Measurements from ENCODE around the gene NIT2. TPM values are rescaled to one million over a fixed set of nuclear protein-coding genes. Genes with fewer than 3 reads are reported as not detected.

Gene NIT2
- total RNA-seq, 2 donors from 2014 or later = 45.3 to 60.1 TPM

DNA sequence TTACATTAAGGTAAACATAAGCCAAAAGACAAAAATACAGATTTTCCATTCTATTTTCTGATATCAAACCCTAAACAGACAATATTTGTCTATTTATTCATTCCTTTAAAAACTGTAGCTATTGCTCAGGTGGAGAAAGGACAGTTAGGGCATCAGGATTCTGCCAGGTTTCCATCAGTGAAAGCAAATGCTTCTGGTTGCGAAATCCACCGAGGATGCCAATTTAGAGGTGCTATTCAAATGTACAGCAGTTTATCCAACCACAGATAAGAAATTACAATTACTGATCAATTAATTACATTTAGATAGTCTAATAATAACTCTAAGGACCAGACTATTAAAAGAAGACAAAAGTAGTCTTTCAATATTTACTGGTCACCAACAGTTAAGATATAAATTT is 62.4 kb downstream of the NIT2 start:
- Mint-ChIP-seq H3K27me3 (no peaks in the 10 kb centered on the region), H3K4me1 (peaks cover 10% of the 10 kb centered on the region), H3K9me3 (no peaks in the 10 kb centered on the region), H3K36me3 (ENCODE audit: low read depth) (peaks cover 49% of the 10 kb centered on the region), H3K27ac (no peak overlapping the region), H3K4me3 (peak overlapping the region; percentile 16)
- no peak for ATAC-seq (replicated peaks)

GRCh38 chr3:100399341-100400071 is 64.9 kb downstream of the NIT2 start:
- peak overlapping the region; percentile 95 for H3K27ac Mint-ChIP-seq
- H3K9me3 Mint-ChIP-seq = no peaks in the 10 kb centered on the region
- H3K4me1 Mint-ChIP-seq = peaks cover 12% of the 10 kb centered on the region
- peaks cover 40% of the 10 kb centered on the region for H3K36me3 Mint-ChIP-seq (ENCODE audit: low read depth)
- no peak for ATAC-seq (replicated peaks)
- H3K27me3 Mint-ChIP-seq = no peaks in the 10 kb centered on the region
- H3K4me3 Mint-ChIP-seq = peak overlapping the region; percentile 94

DNA sequence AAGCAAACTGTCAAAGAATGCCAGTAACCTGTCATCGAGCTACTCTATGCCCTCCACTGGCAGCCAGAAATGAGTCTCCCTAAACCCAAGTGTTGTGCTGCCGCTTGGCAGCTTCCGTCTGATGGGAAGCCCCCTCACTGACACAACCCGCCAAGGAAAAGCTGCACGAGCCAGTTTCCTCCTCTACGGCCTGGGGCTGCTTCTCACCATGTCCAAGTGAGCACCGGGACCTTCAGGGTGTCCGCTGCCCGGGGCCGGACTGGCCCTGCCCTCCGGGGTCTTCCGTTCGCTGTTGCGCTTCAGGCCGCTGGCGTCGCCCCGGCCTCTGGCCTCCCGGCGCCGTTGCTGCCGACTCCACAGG is 65.8 kb downstream of the NIT2 start:
- Mint-ChIP-seq H3K4me1 (peaks cover 16% of the 10 kb centered on the region), H3K4me3 (peak overlapping the region; percentile 94), H3K27me3 (no peaks in the 10 kb centered on the region), H3K36me3 (ENCODE audit: low read depth) (peaks cover 40% of the 10 kb centered on the region), H3K27ac (peak overlapping the region; percentile 95), H3K9me3 (no peaks in the 10 kb centered on the region)
- ATAC-seq (replicated peaks) = peak; percentile 16

DNA sequence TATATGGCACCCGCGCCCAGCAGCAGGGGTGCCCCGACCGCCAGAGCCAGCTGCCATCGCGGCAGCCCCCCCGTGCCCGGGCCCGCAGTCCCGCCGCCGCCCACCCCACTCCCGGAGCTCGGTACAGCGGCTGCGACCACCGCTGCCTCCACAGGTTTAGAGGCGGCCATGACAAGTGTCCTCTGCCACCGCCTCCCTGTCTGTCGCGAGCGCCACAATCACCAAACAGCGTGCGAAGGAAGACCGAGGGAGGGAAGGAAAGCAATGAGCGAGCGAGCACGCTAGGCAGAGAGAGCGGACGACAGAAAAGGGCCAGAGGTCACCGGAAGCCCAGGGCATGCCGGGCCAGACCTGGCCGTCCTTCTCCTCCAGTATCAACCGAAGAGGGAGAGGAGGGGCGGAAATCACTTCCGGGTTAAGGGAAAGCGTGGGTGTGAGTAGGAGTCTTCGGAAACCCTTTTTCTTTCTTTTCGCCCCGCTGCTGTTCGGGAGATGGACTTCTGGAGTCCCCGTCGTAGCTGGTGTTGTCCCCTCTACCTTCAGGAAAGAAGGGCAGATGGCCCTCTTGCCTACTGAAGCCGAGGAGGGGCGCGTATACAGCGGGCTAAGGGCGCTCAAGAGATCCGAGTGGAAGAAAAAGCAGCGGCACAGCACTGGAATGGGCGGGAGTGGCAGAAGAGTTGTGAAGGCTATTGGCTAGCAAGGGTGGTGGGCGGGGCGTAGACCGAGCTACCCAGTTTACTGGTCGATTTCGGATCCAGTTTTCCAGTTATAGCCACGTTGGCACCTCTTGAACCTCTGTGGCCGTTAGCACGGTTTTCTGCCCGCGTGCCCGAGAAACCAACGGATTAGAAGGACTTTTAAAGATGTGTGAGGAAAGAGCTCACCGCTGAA is 66.5 kb downstream of the NIT2 start, which contains the start of the genes LNP1 and TOMM70:
Gene LNP1 (plus strand): TSS at position 760 of the 894 bp plus-strand sequence. CDS start 28,191 bp downstream, outside the sequence.
Gene TOMM70 (minus strand): TSS at position 310 of the 894 bp plus-strand sequence. CDS start 140 bp downstream, at position 170.
- Mint-ChIP-seq H3K4me1 (peaks cover 21% of the 10 kb centered on the region), H3K27ac (peak within 1 kb of the TSS; percentile 95), H3K4me3 (peak within 1 kb of the TSS; percentile 94), H3K9me3 (no peaks in the 10 kb centered on the region), H3K27me3 (no peaks in the 10 kb centered on the region), H3K36me3 (ENCODE audit: low read depth) (peaks cover 40% of the 10 kb centered on the region)
- ATAC-seq (replicated peaks) = peak; percentile 95

DNA sequence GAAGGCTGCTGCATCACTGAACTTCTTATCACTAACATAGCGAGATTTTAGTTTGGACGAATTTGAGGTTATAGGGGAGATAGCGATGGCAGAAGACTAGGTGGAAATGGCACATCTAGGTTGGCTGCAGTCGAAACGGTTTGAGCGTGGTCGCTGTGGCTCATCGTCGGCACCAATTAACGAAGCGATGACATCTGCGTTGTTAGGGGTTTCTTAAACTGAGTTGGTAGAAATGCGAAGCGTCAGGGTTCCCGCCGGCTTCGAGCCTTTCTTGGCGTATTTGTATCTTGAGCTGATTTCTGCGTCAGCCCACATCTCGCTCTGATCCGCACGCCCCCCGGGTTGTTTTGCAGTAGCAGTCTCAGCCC is 67.1 kb downstream of the NIT2 start:
- peaks cover 21% of the 10 kb centered on the region for H3K4me1 Mint-ChIP-seq
- ATAC-seq (replicated peaks) = peak; percentile 36
- H3K27ac Mint-ChIP-seq = peak overlapping the region; percentile 95
- no peaks in the 10 kb centered on the region for H3K27me3 Mint-ChIP-seq
- H3K9me3 Mint-ChIP-seq = no peaks in the 10 kb centered on the region
- peaks cover 40% of the 10 kb centered on the region for H3K36me3 Mint-ChIP-seq (ENCODE audit: low read depth)
- H3K4me3 Mint-ChIP-seq = peak overlapping the region; percentile 94

GRCh38 chr3:100402256-100402655 is 67.7 kb downstream of the NIT2 start:
- Mint-ChIP-seq H3K27me3 (no peaks in the 10 kb centered on the region), H3K9me3 (peaks cover under 1% of the 10 kb centered on the region), H3K27ac (peak overlapping the region; percentile 95), H3K36me3 (ENCODE audit: low read depth) (peaks cover 38% of the 10 kb centered on the region), H3K4me3 (peak overlapping the region; percentile 94), H3K4me1 (peaks cover 21% of the 10 kb centered on the region)
- no peak for ATAC-seq (replicated peaks)

DNA sequence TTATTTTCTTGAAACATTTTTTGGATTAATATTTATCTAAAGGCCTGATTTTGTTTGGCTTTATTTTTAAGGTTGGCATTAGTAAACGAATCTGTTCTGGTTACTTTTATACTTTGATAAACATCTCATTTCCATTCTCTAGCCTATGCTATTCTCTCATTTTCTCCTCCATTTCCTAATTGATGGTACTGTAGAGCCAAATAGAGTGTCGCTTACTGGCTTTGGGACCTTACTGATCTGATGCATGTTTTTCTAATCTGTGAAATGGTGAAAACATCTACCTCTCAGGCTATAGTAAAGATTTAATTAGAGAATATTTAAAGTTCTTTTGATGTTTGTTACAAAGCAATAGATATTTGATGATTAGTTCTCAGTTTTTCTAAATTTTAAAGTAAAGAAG is 68.3 kb downstream of the NIT2 start:
- peaks cover 21% of the 10 kb centered on the region for H3K4me1 Mint-ChIP-seq

GRCh38 chr3:100403362-100404249 is 69.0 kb downstream of the NIT2 start:
- no peak for ATAC-seq (replicated peaks)
- peaks cover 19% of the 10 kb centered on the region for H3K4me1 Mint-ChIP-seq
- H3K36me3 Mint-ChIP-seq (ENCODE audit: low read depth) = peaks cover 27% of the 10 kb centered on the region
- peak overlapping the region; percentile 94 for H3K4me3 Mint-ChIP-seq
- H3K27me3 Mint-ChIP-seq = no peaks in the 10 kb centered on the region
- H3K9me3 Mint-ChIP-seq = peaks cover 7% of the 10 kb centered on the region
- no peak overlapping the region for H3K27ac Mint-ChIP-seq

More for the DNA sequence above, 68.3 kb downstream of the NIT2 start:
- Mint-ChIP-seq H3K27ac (peak overlapping the region; percentile 66), H3K9me3 (peaks cover 7% of the 10 kb centered on the region), H3K27me3 (no peaks in the 10 kb centered on the region), H3K4me3 (peak overlapping the region; percentile 94), H3K36me3 (ENCODE audit: low read depth) (peaks cover 31% of the 10 kb centered on the region)
- no peak for ATAC-seq (replicated peaks)

GRCh38 chr3:100404250-100404548 is 69.6 kb downstream of the NIT2 start:
- no peak overlapping the region for H3K27ac Mint-ChIP-seq
- H3K9me3 Mint-ChIP-seq = peaks cover 7% of the 10 kb centered on the region
- peaks cover 16% of the 10 kb centered on the region for H3K4me1 Mint-ChIP-seq
- H3K36me3 Mint-ChIP-seq (ENCODE audit: low read depth) = peaks cover 22% of the 10 kb centered on the region
- H3K4me3 Mint-ChIP-seq = peak overlapping the region; percentile 94
- H3K27me3 Mint-ChIP-seq = no peaks in the 10 kb centered on the region
- ATAC-seq (replicated peaks) = no peak

DNA sequence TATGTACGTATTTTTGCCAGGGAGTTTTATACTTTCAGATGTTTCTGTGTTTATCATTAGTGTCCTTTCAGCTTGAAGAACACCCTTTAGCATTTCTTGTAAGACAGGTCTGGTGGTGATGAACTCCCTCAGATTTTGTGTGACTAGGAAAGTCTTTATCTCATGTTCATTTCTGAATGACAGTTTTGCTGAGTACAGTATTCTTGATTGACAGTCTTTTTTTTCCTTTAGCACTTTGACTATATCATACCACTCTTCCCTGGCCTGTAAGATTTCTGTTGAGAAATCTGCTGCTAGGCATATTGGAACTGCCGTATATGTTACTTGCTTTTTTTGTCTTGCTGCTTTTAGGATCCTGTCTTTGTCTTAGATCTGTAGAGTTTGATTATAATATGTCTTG is 72.6 kb downstream of the NIT2 start:
- Mint-ChIP-seq H3K4me3 (no peak overlapping the region), H3K27ac (no peak overlapping the region), H3K36me3 (ENCODE audit: low read depth) (no peaks in the 10 kb centered on the region), H3K27me3 (no peaks in the 10 kb centered on the region), H3K4me1 (peaks cover 16% of the 10 kb centered on the region), H3K9me3 (peaks cover 9% of the 10 kb centered on the region)
- ATAC-seq (replicated peaks) = no peak

- H3K27me3 Mint-ChIP-seq = no peaks in the 10 kb centered on the region
- peaks cover 9% of the 10 kb centered on the region for H3K9me3 Mint-ChIP-seq
- ATAC-seq (replicated peaks) = no peak
- no peaks in the 10 kb centered on the region for H3K36me3 Mint-ChIP-seq (ENCODE audit: low read depth)
- no peak overlapping the region for H3K27ac Mint-ChIP-seq
- peaks cover 11% of the 10 kb centered on the region for H3K4me1 Mint-ChIP-seq
- no peak overlapping the region for H3K4me3 Mint-ChIP-seq
Measured at GRCh38 chr3:100407977-100408532, 73.5 kb downstream of the NIT2 start.
